Panc1 (cell line): Measurements from ENCODE around the gene ACSL5. TPM values are rescaled to one million over a fixed set of nuclear protein-coding genes. Genes with fewer than 3 reads are reported as not detected.

Experiments used
- ATAC-seq: fragments of 200-7000 bp; cut with Tn5 transposase; 2 replicates; pipeline ENCODE4 v1.9.1; 2020; ENCODE audit warnings: mild to moderate bottlenecking, moderate library complexity
- BruUV-seq: library from RNA; stranded (reverse); fragments of 400-500 nt; replicated peaks from 2 replicates; lab custom pipeline; 2021; lab: Mats Ljungman, UMichigan
- CTCF ChIA-PET: fragments of 300-600 bp; sonication (Branson Sonifier 250); formaldehyde crosslinking; loops from one replicate; lab custom pipeline; 2022; ENCODE audit warnings: antibody characterized with exemption; lab: Charles Lee
- POLR2A ChIA-PET: fragments of 300-600 bp; sonication (Branson Sonifier 250); formaldehyde crosslinking; loops from one replicate; lab custom pipeline; 2022; ENCODE audit warnings: antibody characterized with exemption; lab: Charles Lee
- DNase-seq: peaks from one replicate; pipeline ENCODE4 v3.0.0-alpha.2; 2010; ENCODE audit warnings: low read depth, low spot score
- H3K27ac ChIP-seq: 2 replicates; pipeline ENCODE4 v1.5.1; 2011; ENCODE audit warnings: mild to moderate bottlenecking, low read length, inconsistent platforms
- H3K27me3 ChIP-seq: fragments of 200-500 bp; sonication (Bioruptor generic); 2 replicates; pipeline ENCODE4 v1.6.0; 2014; ENCODE audit warnings: low read length, inconsistent platforms; ENCODE audit not compliant: control insufficient read depth, insufficient read depth
- H3K36me3 ChIP-seq: fragments of 200-500 bp; sonication (Bioruptor generic); 2 replicates; pipeline ENCODE4 v1.5.1; 2014; ENCODE audit warnings: inconsistent platforms, mild to moderate bottlenecking, low read length, moderate library complexity; ENCODE audit not compliant: control insufficient read depth, insufficient read depth
- H3K4me1 ChIP-seq: 2 replicates; pipeline ENCODE4 v1.5.1; 2011; ENCODE audit warnings: inconsistent platforms, mild to moderate bottlenecking, low read length, moderate library complexity; ENCODE audit not compliant: control insufficient read depth, insufficient read depth
- H3K4me3 ChIP-seq, 2 experiments: 2 replicates each; pipeline ENCODE4 v1.5.1; 2011 to 2012; ENCODE audit warnings: low read depth in 2 of 2, low read length in 2 of 2, mild to moderate bottlenecking in 2 of 2, inconsistent platforms in 1 of 2, moderate library complexity in 1 of 2
- H3K9me3 ChIP-seq: fragments of 200-500 bp; sonication (Bioruptor generic); 2 replicates; pipeline ENCODE4 v1.5.1; 2014; ENCODE audit warnings: low read depth, mild to moderate bottlenecking, inconsistent platforms, low read length, moderate library complexity; ENCODE audit not compliant: control insufficient read depth, insufficient read depth
- CTCF ChIP-seq: fragments of 450-650 bp; IDR thresholded peaks from 2 replicates; pipeline ENCODE4 v1.5.1; 2017; ENCODE audit warnings: mild to moderate bottlenecking
- REST ChIP-seq, 2 experiments: IDR thresholded peaks; 2 replicates each; pipeline ENCODE4 v1.6.1; 2011 to 2012; ENCODE audit warnings: low read depth in 2 of 2, control low read depth in 1 of 2, low read length in 1 of 2, mild to moderate bottlenecking in 1 of 2, moderate library complexity in 1 of 2; ENCODE audit not compliant: insufficient read depth in 1 of 2
- in situ Hi-C: cut with HindIII; loops from 2 replicates; pipeline ENCODE4 v1.10.0; 2016; ENCODE audit warnings: low sequenced_read_pairs, low pct_unique_long_range_greater_than_20kb
- intact Hi-C: fragments of 100-400 bp; cut with micrococcal nuclease; formaldehyde crosslinking; loops from one replicate; pipeline ENCODE4 v1.10.0; 2022; ENCODE audit not compliant: unreplicated experiment
- total RNA-seq: library from RNA; stranded (reverse); gene quantifications from one replicate; pipeline ENCODE4 v1.2.1, GENCODE V29; 2021; ENCODE audit not compliant: unreplicated experiment

The ACSL5 gene
- total RNA-seq, 1 experiment from 2014 or later, result 2.4 TPM

- ChIA-PET POLR2A (no interaction called here), CTCF (no interaction called here)
- Histone ChIP-seq H3K27ac (no peak overlapping the region), H3K27me3 (no peaks in the 10 kb centered on the region), H3K4me3 (no peak overlapping the region), H3K9me3 (no peaks in the 10 kb centered on the region), H3K36me3 (peaks cover 46% of the 10 kb centered on the region), H3K4me1 (no peaks in the 10 kb centered on the region)
- intact Hi-C loops, result loop anchor here (5.0 to 10.0 kb wide), 3 partner anchors 111 to 288 kb away; partner anchors contain the start of gene GPAM
- no TSS peak for BruUV-seq
- no peak for TF ChIP-seq REST (IDR thresholded peaks at IDR 0.05; ENCODE audit: insufficient read depth in 1 of 2, low read depth in 2 of 2, low read length in 1 of 2)
- no peak for ATAC-seq
- in situ Hi-C loops, result no loop called here
- no peak for DNase-seq
Observed at GRCh38 chr10:112433136-112433535, 59.2 kb downstream of the ACSL5 start.

- H3K27me3 ChIP-seq, result no peaks in the 10 kb centered on the region
- BruUV-seq, result no TSS peak
- intact Hi-C loops, result loop anchor here (5.0 to 10.0 kb wide), 3 partner anchors 113 to 290 kb away; partner anchors contain the start of gene GPAM
- in situ Hi-C loops, result no loop called here
- H3K27ac ChIP-seq, result no peak overlapping the region
- TF ChIP-seq CTCF (peak; percentile 44; the same call in 1 of the 2 replicates), REST (IDR thresholded peaks at IDR 0.05; ENCODE audit: insufficient read depth in 1 of 2, low read depth in 2 of 2, low read length in 1 of 2) (no peak)
- peaks cover 51% of the 10 kb centered on the region for H3K36me3 ChIP-seq
- no peaks in the 10 kb centered on the region for H3K9me3 ChIP-seq
- POLR2A ChIA-PET, result no interaction called here
- ATAC-seq (no peak), DNase-seq (no peak)
- CTCF ChIA-PET, result interaction anchor here (0.6 to 1.2 kb wide), 6 partner anchors 37 to 294 kb away, joined by 3 to 4 read pairs (median 3); no protein-coding TSS in a partner anchor
- no peaks in the 10 kb centered on the region for H3K4me1 ChIP-seq
- no peak overlapping the region for H3K4me3 ChIP-seq
Observed at GRCh38 chr10:112434988-112435619, 61.2 kb downstream of the ACSL5 start.
